GM19238 (cell line): ENCODE measurements around the gene PSME3.
"Not testable (repeated sequence)": the region's sequence is repeated elsewhere in the genome, so short reads cannot be mapped to it uniquely, and the experiment has no call there.

Experiments
- DNase-seq: peaks from one replicate; pipeline ENCODE4 v3.0.0; 2011; ENCODE audit warnings: low spot score; ENCODE audit not compliant: insufficient read length

Gene PSME3

DNA sequence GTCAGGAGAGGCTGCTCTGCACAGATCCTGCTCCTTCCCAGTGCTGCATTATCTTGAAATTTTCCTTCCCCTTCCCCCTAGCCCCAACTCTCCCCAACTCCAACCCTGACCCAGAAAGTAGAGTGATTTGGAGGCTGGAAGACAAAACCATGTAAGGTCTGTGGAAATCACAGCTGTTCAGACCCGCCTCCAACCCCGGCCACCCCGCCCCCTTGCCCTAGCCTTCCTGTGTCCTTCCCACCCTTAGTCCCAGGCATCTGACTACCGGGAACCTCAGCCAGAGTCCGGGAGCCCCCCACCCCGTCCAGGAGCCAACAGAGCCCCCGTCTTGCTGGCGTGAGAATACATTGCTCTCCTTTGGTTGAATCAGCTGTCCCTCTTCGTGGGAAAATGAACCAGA, 17.8 kb downstream of the PSME3 start, which contains the start of gene AOC3:
Gene AOC3, plus strand, starts transcription at position 246 of the 400 bp plus-strand sequence. Its CDS starts 145 bp downstream, at position 391.
- DNase-seq: no peak

- DNase-seq: not testable (repeated sequence)
These were observed 18.4 kb downstream of the PSME3 start for GRCh38 chr17:42851371-42852240.

GRCh38 chr17:42852351-42852750, 19.2 kb downstream of the PSME3 start:
- no peak for DNase-seq

- no peak for DNase-seq
These were observed 19.8 kb downstream of the PSME3 start for GRCh38 chr17:42853004-42853403.

DNA sequence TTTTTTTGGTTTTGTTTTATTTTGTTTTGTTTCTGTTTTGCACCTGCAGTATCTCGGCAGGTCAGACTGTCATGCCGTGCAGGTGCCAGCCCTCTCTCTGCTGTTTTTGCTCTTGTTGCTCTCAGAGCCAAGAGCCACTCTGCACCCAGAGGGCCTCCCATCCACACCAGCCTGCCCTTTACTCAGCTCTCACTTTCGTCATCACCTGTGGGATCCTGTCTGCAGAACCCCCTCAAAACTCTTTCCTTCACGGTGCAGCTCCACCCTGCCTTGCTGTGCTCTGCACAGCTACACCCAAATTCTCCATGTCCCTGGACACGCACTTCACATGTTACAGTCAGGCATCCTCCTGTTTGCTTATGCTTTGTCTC, 20.4 kb downstream of the PSME3 start:
- no peak for DNase-seq

DNA sequence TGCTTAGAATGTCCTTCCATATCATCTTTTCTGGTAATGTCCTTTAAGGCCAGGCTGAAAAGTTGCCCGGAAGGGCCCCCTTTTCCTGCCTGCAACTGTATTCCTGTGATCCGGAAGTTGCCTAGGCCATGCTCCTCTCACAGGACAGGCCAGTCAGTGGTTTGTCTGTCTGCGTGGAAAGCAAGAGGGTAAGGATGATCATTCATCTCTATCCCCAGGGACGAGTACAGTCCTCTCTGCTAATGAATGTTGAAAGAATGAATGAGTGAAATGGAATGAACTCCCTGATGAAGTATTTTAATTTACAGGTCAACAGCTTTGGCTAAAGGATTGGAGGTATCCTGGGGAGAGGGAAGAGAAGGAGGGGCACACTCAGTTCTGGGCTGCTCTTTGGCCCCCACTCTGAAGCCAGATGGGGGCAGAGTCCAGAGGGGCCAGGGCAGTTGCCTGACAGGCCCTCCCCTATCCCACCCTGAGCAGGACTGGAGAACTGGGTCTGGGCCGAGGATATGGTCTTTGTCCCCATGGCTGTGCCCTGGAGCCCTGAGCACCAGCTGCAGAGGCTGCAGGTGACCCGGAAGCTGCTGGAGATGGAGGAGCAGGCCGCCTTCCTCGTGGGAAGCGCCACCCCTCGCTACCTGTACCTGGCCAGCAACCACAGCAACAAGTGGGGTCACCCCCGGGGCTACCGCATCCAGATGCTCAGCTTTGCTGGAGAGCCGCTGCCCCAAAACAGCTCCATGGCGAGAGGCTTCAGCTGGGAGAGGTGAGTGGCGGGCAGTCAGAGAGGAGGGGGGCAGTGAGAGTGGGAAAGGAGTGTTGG, 21.0 kb downstream of the PSME3 start:
- no peak for DNase-seq

DNA sequence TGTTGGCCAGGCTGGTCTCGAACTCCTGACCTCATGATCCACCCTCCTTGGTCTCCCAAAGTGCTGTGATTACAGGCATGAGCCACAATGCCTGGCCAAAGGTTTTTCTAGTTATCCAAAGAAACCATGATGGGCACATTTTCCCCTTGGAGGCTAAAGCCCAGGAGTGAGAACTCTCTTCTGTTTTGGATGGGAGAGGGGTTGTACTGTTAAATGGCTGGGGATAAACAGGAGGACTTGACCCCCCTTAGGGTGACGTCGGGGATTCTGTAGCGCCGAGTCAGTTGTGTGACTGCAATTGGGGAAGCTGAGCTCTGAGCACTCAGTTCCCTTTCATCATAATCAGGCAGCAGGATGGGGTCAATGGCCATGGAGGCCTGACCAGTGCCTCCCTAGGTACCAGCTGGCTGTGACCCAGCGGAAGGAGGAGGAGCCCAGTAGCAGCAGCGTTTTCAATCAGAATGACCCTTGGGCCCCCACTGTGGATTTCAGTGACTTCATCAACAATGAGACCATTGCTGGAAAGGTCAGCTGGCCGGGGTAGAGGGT, 21.9 kb downstream of the PSME3 start:
- DNase-seq: no peak

- not testable (repeated sequence) for DNase-seq
These were observed 22.9 kb downstream of the PSME3 start for GRCh38 chr17:42856093-42856492.

- DNase-seq: not testable (repeated sequence)
These were observed 23.3 kb downstream of the PSME3 start for GRCh38 chr17:42856516-42856915.

GRCh38 chr17:42857389-42857788, 24.2 kb downstream of the PSME3 start:
- DNase-seq: no peak

DNA sequence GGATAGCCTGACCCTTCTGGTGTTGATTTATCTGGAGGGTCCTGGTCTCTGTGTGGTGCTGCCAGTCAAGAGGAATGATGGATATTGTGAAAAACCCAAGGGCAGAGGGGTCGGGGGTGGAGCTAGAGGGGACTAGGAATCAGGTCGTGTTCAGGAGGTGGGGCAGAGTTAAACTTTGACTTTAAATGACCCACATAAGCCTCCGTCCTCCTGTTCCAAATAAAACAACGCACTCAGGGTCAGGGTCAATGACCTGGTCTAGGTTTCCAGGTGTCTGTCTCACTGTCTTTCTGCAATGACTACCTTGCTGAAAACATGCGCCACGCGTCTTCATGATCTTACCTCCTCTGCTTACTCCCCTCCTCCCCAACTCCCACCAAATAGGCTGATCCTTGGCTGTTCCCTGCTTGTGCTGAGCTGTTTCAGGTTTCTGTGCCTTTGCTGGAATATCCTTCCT, 32.5 kb downstream of the PSME3 start:
- DNase-seq: no peak

GRCh38 chr17:42866216-42866615, 33.0 kb downstream of the PSME3 start:
- DNase-seq: no peak

DNA sequence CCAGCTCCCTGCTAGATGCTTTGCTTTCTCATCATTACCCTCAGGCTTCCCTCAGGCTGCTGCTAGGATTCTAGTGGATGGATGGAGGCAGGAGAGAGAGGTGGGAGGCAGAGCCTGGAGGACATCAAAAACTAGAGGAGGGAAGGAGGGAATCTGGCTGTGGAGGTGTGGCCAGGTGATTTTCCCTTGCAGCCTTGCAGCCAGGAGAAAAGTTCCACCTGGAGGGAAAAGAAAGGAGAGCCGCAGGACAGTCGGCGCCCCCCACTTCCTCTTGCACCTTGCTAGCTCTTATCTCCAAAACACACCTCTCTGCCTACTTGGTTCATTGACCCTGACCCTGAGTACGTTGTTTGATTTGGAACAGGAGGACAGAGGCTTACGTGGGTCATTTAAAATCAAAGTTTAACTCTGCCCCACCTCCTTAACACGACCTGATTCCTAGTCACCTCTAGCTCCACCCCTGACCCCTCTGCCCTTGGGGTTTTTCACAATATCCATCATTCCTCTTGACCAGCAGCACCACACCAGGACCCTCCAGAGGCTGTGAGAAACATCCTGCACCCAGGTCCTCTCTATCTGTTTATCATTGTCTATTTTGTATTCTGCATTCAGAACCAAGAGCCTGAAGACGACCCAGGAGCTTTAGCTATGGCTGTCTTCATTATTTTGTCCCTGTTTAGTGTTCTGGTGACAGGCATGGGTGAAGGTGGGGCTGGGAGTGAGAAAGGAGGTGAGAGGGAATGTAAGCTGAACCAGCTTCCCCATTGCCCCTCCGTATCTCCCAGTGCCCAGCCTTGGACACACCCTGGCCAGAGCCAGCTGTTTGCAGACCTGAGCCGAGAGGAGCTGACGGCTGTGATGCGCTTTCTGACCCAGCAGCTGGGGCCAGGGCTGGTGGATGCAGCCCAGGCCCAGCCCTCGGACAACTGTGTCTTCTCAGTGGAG, 33.7 kb downstream of the PSME3 start:
- no peak for DNase-seq

DNA sequence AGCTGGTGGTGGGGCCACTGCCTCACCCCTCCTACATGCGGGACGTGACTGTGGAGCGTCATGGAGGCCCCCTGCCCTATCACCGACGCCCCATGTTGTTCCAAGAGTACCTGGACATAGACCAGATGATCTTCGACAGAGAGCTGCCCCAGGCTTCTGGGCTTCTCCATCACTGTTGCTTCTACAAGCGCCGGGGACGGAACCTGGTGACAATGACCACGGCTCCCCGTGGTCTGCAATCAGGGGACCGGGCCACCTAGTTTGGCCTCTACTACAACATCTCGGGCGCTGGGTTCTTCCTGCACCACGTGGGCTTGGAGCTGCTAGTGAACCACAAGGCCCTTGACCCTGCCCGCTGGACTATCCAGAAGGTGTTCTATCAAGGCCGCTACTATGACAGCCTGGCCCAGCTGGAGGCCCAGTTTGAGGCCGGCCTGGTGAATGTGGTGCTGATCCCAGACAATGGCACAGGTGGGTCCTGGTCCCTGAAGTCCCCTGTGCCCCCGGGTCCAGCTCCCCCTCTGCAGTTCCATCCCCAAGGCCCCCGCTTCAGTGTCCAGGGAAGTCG, 34.6 kb downstream of the PSME3 start:
- DNase-seq: not testable (repeated sequence)

DNA sequence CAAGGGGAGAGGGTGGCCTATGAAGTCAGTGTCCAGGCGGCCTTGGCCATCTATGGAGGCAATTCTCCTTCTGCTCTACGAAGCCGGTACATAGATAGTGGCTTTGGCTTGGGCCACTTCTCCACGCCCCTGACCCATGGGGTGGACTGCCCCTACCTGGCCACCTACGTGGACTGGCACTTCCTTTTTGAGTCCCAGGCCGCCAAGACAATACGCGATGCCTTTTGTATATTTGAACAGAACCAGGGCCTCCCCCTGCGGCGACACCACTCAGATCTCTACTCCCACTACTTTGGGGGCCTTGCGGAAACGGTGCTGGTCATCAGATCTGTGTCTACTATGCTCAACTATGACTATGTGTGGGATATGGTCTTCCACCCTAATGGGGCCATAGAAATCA, 35.1 kb downstream of the PSME3 start:
- DNase-seq: no peak

DNA sequence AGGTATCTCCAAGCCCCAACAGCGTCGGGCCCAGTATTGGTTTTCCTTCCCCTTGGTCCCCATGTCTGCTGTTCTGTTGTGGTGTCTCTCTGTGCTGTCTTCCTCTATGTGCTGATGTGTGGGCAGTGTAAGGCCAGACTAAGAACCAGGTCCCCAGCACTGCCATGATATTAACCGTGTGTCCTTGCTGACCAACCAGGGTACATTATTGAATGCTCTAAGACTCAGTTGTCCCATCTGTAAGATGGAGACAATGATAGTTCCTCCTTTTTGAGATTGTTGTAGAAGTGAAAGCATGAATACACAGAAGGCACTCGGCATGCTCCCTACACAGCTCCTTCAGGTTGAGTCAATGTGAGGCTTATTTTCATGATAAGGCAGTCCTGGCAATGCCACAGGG, 38.5 kb downstream of the PSME3 start:
- DNase-seq: no peak

DNA sequence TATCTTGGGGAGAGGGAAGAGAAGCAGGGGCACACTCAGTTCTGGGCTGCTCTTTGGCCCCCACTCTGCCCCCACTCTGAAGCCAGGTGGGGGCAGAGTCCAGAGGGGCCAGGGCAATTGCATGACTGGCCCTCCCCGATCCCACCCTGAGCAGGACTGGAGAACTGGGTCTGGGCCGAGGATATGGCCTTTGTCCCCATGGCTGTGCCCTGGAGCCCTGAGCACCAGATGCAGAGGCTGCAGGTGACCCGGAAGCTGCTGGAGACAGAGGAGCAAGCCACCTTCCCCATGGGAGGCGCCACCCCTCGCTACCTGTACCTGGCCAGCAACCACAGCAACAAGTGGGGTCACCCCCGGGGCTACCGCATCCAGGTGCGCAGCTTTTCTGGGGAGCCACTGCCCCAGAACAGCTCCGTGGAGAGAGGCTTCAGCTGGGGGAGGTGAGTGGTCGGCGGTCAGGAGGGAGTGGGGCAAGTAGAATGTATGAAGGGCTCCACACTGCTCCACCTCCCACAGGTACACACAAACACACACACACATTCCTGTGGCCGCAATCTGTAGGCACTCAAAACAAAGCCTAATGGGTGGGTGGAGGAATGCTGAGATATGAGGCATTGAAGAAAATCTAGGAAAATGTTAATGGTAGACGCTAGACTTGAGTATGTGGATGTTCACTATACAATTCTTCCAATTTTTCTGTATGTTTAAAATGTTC, 39.2 kb downstream of the PSME3 start:
- DNase-seq: no peak

DNA sequence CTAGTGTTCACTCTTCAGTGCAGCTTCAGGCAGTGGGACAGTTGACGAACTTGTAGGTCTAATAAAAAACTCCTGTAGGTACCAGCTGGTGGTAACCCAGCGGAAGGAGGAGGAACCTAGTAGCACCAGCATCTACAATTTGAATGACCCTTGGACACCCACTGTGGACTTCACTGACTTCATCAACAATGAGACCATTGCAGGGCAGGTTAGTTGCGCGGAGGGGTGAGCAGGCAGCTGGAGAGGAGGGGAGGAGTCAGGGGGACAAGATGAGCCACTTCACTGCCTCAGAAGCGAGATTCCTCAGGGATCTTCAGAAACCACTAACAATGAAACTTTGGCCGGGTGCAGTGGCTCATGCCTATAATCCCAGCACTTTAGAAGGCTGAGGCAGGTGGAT, 40.1 kb downstream of the PSME3 start:
- no peak for DNase-seq

- DNase-seq: not testable (repeated sequence)
These were observed 40.9 kb downstream of the PSME3 start for GRCh38 chr17:42873932-42874695.
